Coronary artery (tissue), 2 donors: ENCODE results near the gene CCDC150.
"Not testable (repeated sequence)": the region's sequence is repeated elsewhere in the genome, so short reads cannot be mapped to it uniquely, and the experiment has no call there.

ENCODE experiments used
- DNase-seq: peaks from one replicate; pipeline ENCODE4 v3.0.0-alpha.2; 2017; ENCODE audit warnings: low spot score
- H3K27ac ChIP-seq, 2 donors: fragments of 200-600 bp; sonication (generic); one replicate each; pipeline ENCODE4 v1.5.1; 2016 to 2019
- H3K4me3 ChIP-seq: fragments of 200-600 bp; sonication (generic); 2 replicates; pipeline ENCODE4 v1.5.1; 2016; ENCODE audit warnings: mild to moderate bottlenecking, moderate library complexity
- TF ChIP-seq, protein P1 (sequence below): fragments of 200-600 bp; sonication (generic); IDR thresholded peaks from one replicate; pipeline ENCODE4 v1.5.1; 2019; ENCODE audit warnings: antibody characterized with exemption

Gene CCDC150

DNA sequence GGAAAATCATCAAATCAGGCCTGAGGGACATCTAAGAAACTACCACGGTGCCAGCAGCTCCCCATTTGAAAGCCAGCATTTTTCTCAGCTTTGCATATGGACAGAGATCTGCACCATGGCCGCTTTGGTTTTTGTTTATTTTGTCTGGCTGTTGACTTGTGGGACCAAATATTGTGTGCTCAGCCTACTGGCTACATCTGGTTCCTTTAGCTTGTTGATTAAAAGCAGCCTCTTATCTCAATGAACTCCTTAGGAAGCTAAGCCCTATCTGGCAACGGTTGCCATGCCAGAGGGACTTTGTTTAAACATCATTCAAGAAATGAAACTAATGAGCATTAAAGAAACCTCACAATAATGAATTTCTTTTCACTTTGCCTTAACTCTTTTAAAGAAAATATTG is 32.4 kb upstream of the CCDC150 start:
- H3K27ac ChIP-seq, result peak overlapping the region in 1 of 2 donors; percentile 0
- no peak overlapping the region for H3K4me3 ChIP-seq
- TF ChIP-seq, protein P1, sequence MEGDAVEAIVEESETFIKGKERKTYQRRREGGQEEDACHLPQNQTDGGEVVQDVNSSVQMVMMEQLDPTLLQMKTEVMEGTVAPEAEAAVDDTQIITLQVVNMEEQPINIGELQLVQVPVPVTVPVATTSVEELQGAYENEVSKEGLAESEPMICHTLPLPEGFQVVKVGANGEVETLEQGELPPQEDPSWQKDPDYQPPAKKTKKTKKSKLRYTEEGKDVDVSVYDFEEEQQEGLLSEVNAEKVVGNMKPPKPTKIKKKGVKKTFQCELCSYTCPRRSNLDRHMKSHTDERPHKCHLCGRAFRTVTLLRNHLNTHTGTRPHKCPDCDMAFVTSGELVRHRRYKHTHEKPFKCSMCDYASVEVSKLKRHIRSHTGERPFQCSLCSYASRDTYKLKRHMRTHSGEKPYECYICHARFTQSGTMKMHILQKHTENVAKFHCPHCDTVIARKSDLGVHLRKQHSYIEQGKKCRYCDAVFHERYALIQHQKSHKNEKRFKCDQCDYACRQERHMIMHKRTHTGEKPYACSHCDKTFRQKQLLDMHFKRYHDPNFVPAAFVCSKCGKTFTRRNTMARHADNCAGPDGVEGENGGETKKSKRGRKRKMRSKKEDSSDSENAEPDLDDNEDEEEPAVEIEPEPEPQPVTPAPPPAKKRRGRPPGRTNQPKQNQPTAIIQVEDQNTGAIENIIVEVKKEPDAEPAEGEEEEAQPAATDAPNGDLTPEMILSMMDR, result no peak
- DNase-seq, result no peak

DNA sequence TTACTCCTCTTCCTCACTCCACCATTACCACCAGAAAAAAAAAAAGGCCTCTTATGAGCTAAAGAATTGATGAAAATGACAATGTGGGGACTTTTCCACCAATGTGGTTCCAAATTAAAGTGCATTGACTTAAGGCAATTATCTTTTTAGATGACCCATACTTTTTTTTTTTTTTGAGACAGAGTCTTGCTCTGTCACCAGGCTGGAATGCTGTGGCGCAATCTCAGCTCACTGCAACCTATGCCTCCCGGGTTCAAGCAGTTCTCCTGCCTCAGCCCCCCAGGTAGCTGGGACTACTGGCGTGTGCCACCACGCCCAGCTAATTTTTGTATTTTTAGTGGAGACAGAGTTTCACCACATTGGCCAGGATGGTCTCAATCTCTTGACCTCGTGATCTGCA is 31.6 kb upstream of the CCDC150 start:
- H3K4me3 ChIP-seq, DNase-seq, H3K27ac ChIP-seq: not testable (repeated sequence)

DNA sequence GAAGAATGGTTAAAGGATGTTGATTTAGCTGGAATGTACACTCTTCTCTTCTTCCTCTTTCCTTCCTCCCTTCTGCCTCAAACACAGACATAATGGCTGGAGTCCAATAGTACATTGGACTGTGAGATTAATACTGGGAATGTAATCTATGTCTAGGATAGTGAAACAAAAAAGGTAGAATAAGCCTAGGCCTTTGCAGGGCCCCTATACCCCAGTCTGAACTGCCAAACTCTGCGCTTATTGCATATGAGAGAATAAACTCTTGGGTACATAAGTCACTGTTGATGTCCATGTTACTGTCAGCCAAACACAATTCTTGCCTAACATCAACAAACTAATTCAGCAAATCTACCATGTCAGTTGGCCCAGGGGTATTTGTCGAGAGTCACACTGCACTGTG is 29.7 kb upstream of the CCDC150 start:
- no peak for DNase-seq
- no peak overlapping the region for H3K4me3 ChIP-seq
- no peak overlapping the region for H3K27ac ChIP-seq
- TF ChIP-seq, protein P1, result no peak

DNA sequence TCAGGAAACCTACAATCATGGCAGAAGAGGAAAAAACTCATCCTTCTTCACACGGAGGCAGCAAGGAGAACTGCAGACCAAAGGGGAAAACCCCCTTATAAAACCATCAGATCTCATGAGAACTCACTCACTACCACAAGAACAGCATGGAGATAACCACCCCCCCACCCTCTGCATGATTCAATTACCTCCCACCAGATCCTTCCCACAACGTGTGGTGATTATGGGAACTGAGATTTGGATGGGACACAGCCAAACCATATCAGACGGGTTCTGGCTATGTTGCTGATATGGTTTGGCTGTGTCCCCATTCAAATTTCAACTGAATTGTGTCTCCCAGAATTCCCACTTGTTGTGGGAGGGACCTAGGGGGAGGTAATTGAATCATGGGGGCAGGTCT is 28.7 kb upstream of the CCDC150 start:
- DNase-seq, result no peak
- no peak overlapping the region for H3K27ac ChIP-seq
- no peak overlapping the region for H3K4me3 ChIP-seq
- TF ChIP-seq, protein P1, result no peak

DNA sequence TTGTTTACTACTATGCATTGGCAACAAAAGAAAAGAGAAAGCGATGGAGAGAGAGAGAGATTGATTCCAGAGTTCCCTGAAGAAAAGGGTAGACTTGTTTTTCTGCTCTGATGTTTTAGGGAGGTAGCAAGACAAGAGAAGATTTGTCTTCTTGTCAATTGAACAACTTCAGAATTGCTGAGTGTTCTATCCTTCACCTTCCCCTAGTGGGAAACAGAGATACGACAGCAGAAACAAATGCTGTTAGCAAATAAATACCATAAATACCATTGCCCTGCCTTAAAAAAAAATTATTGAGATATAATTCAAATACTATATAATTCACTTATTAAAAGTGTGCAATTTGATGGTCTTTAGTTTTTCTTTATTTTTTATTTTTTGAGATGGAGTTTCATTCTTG is 26.2 kb upstream of the CCDC150 start:
- TF ChIP-seq, protein P1, result no peak
- DNase-seq, result no peak
- H3K4me3 ChIP-seq, result no peak overlapping the region
- no peak overlapping the region for H3K27ac ChIP-seq

DNA sequence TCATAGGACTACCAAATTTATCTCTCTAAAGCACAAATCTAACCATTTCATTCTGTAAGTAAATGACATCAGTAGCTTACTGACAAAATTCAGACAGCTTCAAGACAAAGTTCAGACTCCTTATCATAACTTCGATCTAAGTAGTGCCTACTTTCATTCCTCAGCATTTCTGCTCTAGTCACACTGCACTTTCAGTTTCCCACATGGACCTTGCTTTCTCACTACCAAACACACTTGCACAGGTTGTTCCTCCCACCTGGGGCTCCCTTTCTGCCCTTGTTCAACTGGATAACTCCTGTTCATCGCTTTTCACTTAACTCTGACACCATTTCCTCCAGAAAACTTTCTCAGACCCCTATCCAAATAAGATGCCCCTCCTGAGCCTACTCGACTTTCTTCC is 22.1 kb upstream of the CCDC150 start:
- H3K27ac ChIP-seq, result no peak overlapping the region
- H3K4me3 ChIP-seq, result no peak overlapping the region
- TF ChIP-seq, protein P1, result no peak
- DNase-seq, result no peak

DNA sequence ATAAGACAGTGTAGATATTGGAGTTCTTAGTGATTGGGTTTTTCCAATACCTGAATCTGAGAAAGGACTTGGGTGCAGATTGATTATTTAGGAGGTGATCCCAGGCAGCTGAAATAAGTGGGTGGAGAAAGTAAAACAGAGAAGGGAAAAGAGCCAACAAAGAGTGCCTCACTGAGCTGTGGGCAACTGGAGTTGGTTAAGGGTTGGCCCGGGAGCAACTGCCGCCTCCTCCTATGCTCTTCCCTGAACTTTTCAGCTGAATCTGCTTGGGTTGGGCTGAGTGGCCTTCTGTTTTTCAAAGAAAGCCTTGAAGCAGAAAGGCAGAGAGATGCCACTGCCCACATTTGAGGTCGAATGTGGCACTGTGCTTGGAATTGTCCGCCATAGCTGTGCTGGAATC is 20.9 kb upstream of the CCDC150 start:
- Histone ChIP-seq H3K27ac (no peak overlapping the region), H3K4me3 (no peak overlapping the region)
- TF ChIP-seq, protein P1, result no peak
- DNase-seq, result no peak

DNA sequence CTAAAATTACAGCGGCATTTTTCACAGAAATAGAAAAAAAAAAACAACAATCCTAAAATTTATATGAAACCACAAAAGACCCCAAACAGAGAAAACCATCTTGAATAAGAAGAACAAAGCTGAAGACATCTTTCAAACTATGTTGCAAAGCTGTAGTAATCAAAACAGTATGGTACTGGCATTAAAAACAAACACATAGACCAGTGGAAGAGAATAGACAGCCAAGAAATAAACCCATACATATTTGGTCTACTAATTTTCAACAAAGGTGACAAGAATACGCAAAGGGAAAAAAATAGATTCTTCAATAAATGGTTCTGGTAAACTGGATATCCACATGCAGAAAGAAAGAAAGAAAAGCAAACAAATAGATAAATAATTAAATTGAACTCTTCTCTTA is 9.0 kb upstream of the CCDC150 start:
- TF ChIP-seq, protein P1, result no peak
- no peak for DNase-seq
- H3K4me3 ChIP-seq, result no peak overlapping the region
- H3K27ac ChIP-seq, result no peak overlapping the region
